H1 (cell line): ENCODE data around the gene ARHGEF18. TPM values are rescaled to one million over a fixed set of nuclear protein-coding genes. Genes with fewer than 3 reads are reported as not detected.
A peak's percentile ranks its signal among the peaks of the same experiment; 100 is the strongest.

Experiments used
- CTCF ChIA-PET: fragments of 300-600 bp; sonication (Branson Sonifier 250); formaldehyde crosslinking; loops from one replicate; lab custom pipeline; 2021; ENCODE audit not compliant: partially characterized antibody; lab: Charles Lee
- POLR2A ChIA-PET: fragments of 300-600 bp; sonication (Branson Sonifier 250); formaldehyde crosslinking; loops from one replicate; lab custom pipeline; 2021; ENCODE audit warnings: inconsistent platforms; ENCODE audit not compliant: partially characterized antibody; lab: Charles Lee
- DNase-seq, 2 experiments: peaks; one replicate each; pipeline versions ENCODE4 v3.0.0 to v3.0.0-alpha.2; 2010 to 2022; ENCODE audit warnings: low spot score in 2 of 2, low read depth in 1 of 2, mixed read lengths in 1 of 2
- FAIRE-seq: peaks from 2 replicates; lab custom pipeline; 2011; peaks lifted over from hg19 to GRCh38; lab: Jason Lieb, UNC
- H2AFZ ChIP-seq: 2 replicates; pipeline ENCODE4 v1.8.1; 2012; ENCODE audit warnings: low read length, inconsistent platforms
- H2AK5ac ChIP-seq: 2 replicates; pipeline ENCODE4 v1.6.1; 2013; ENCODE audit warnings: low read depth, low read length
- H2BK120ac ChIP-seq: replicated peaks from 2 replicates; pipeline ENCODE3; 2013; ENCODE audit warnings: low read depth, low read length, inconsistent platforms
- H2BK12ac ChIP-seq: 2 replicates; pipeline ENCODE4 v1.6.1; 2013; ENCODE audit warnings: low read depth, low read length
- H2BK15ac ChIP-seq: 2 replicates; pipeline ENCODE4 v1.6.1; 2013; ENCODE audit warnings: low read length
- H2BK20ac ChIP-seq: 2 replicates; pipeline ENCODE4 v1.6.1; 2013; ENCODE audit warnings: low read length
- H2BK5ac ChIP-seq: 2 replicates; pipeline ENCODE4 v1.6.1; 2013; ENCODE audit warnings: low read depth, low read length
- H3K14ac ChIP-seq: 2 replicates; pipeline ENCODE4 v1.6.1; 2013; ENCODE audit warnings: inconsistent platforms; ENCODE audit not compliant: insufficient read length
- H3K18ac ChIP-seq: 2 replicates; pipeline ENCODE4 v1.6.1; 2013; ENCODE audit warnings: low read length; ENCODE audit errors: extremely low read depth
- H3K23ac ChIP-seq: 2 replicates; pipeline ENCODE4 v1.6.1; 2013; ENCODE audit warnings: inconsistent platforms; ENCODE audit not compliant: insufficient read length
- H3K23me2 ChIP-seq: 2 replicates; pipeline ENCODE4 v1.6.1; 2013; ENCODE audit warnings: low read depth, low read length
- H3K27ac ChIP-seq: 2 replicates; pipeline ENCODE4 v1.6.1; 2011; ENCODE audit warnings: low read depth, low read length, inconsistent platforms
- H3K27me3 ChIP-seq, 4 experiments: replicated peaks in 1 of 4; 1 replicate in 1 of 4; 2 replicates in 3 of 4; pipeline versions ENCODE4 v1.6.1 to v1.8.1; 2011 to 2013; ENCODE audit warnings: low read length in 3 of 4, mild to moderate bottlenecking in 3 of 4, inconsistent platforms in 2 of 4, mixed read lengths in 2 of 4, moderate library complexity in 1 of 4; ENCODE audit not compliant: control insufficient read depth in 3 of 4, insufficient read depth in 3 of 4; ENCODE audit errors: extremely low read depth in 1 of 4
- H3K36me3 ChIP-seq, 4 experiments: 2 replicates each; pipeline versions ENCODE4 v1.6.1 to v1.8.1; 2011 to 2013; ENCODE audit warnings: mild to moderate bottlenecking in 4 of 4, low read length in 3 of 4, moderate library complexity in 2 of 4, control low read depth in 1 of 4, inconsistent platforms in 1 of 4; ENCODE audit not compliant: insufficient read depth in 4 of 4, control insufficient read depth in 2 of 4
- H3K4ac ChIP-seq: replicated peaks from 2 replicates; pipeline ENCODE3; 2013; ENCODE audit warnings: low read length, low read depth, mixed read lengths, inconsistent platforms; ENCODE audit not compliant: insufficient read length
- H3K4me1 ChIP-seq, 4 experiments: replicated peaks in 1 of 4; 1 replicate in 1 of 4; 2 replicates in 3 of 4; pipeline versions ENCODE4 v1.6.1 to v1.8.1; 2011 to 2013; ENCODE audit warnings: low read length in 3 of 4, inconsistent platforms in 2 of 4, mixed read lengths in 1 of 4; ENCODE audit not compliant: insufficient read depth in 4 of 4, control insufficient read depth in 3 of 4
- H3K4me2 ChIP-seq, 2 experiments: 2 replicates each; pipeline versions ENCODE4 v1.6.1 to v1.8.1; 2011 to 2013; ENCODE audit warnings: low read depth in 2 of 2, low read length in 2 of 2, control low read depth in 1 of 2, inconsistent platforms in 1 of 2, mild to moderate bottlenecking in 1 of 2; ENCODE audit not compliant: insufficient read depth in 1 of 2
- H3K4me3 ChIP-seq, 4 experiments: fragments of 200-600, 300-600 bp in 1 of 4; sonication (generic), shearing (Covaris generic), sonication (Bioruptor Twin) in 1 of 4; 2 replicates each; pipeline versions ENCODE4 v1.5.1 to v1.8.1; 2011 to 2016; ENCODE audit warnings: low read length in 4 of 4, low read depth in 3 of 4, control low read depth in 2 of 4, inconsistent platforms in 2 of 4, mild to moderate bottlenecking in 2 of 4, mixed read lengths in 1 of 4, moderate library complexity in 1 of 4; ENCODE audit not compliant: insufficient read depth in 2 of 4; ENCODE audit errors: extremely low read depth in 1 of 4
- H3K56ac ChIP-seq: replicated peaks from 2 replicates; pipeline ENCODE3; 2013; ENCODE audit warnings: low read depth, mild to moderate bottlenecking, mixed read lengths, low read length, inconsistent platforms; ENCODE audit not compliant: insufficient read length
- H3K79me1 ChIP-seq: 2 replicates; pipeline ENCODE4 v1.6.1; 2013; ENCODE audit warnings: low read depth, low read length, control low read depth
- H3K79me2 ChIP-seq, 2 experiments: 2 replicates each; pipeline versions ENCODE4 v1.6.1 to v1.8.1; 2012 to 2013; ENCODE audit warnings: low read length in 2 of 2, mild to moderate bottlenecking in 2 of 2, inconsistent platforms in 1 of 2; ENCODE audit not compliant: insufficient read depth in 2 of 2, control insufficient read depth in 1 of 2
- H3K9ac ChIP-seq, 4 experiments: replicated peaks in 1 of 4; 1 replicate in 1 of 4; 2 replicates in 3 of 4; pipeline versions ENCODE4 v1.6.1 to v1.8.1; 2011 to 2013; ENCODE audit warnings: low read depth in 3 of 4, low read length in 3 of 4, control low read depth in 2 of 4, mild to moderate bottlenecking in 2 of 4, moderate library complexity in 2 of 4, inconsistent platforms in 1 of 4; ENCODE audit errors: extremely low read depth in 1 of 4
- H3K9me3 ChIP-seq, 2 experiments: 2 replicates each; pipeline versions ENCODE4 v1.6.1 to v1.8.1; 2012 to 2013; ENCODE audit warnings: mild to moderate bottlenecking in 2 of 2, moderate library complexity in 2 of 2, control low read depth in 1 of 2, inconsistent platforms in 1 of 2, low read depth in 1 of 2, low read length in 1 of 2, mixed read lengths in 1 of 2; ENCODE audit not compliant: insufficient read depth in 2 of 2
- H4K20me1 ChIP-seq, 2 experiments: replicated peaks in 1 of 2; 2 replicates each; pipeline versions ENCODE3 to v1.8.1; 2011 to 2013; ENCODE audit warnings: inconsistent platforms in 2 of 2, low read length in 2 of 2, mild to moderate bottlenecking in 1 of 2; ENCODE audit not compliant: insufficient read depth in 2 of 2, control insufficient read depth in 1 of 2
- H4K5ac ChIP-seq: 2 replicates; pipeline ENCODE4 v1.6.1; 2013; ENCODE audit warnings: low read length, low read depth, mixed read lengths, inconsistent platforms; ENCODE audit not compliant: insufficient read length
- H4K8ac ChIP-seq: 2 replicates; pipeline ENCODE4 v1.8.0; 2013; ENCODE audit warnings: mild to moderate bottlenecking, moderate library complexity, low read length, inconsistent platforms; ENCODE audit not compliant: insufficient read depth; ENCODE audit errors: extremely low read depth
- H4K91ac ChIP-seq: replicated peaks from 2 replicates; pipeline ENCODE3; 2013; ENCODE audit warnings: low read length, mixed read lengths, inconsistent platforms; ENCODE audit not compliant: insufficient read length
- BACH1 ChIP-seq: IDR thresholded peaks from 2 replicates; pipeline ENCODE4 v1.6.1; 2012; ENCODE audit warnings: low read length, improper control_type of control experiment
- GTF2F1 ChIP-seq: IDR thresholded peaks from 2 replicates; pipeline ENCODE4 v1.6.1; 2012; ENCODE audit warnings: low read depth, low read length, improper control_type of control experiment, borderline replicate concordance
- JUN ChIP-seq: IDR thresholded peaks from 2 replicates; pipeline ENCODE4 v1.6.1; 2011; ENCODE audit warnings: low read depth, mild to moderate bottlenecking, improper control_type of control experiment, low read length
- POLR2A ChIP-seq, 2 experiments: IDR thresholded peaks; 1 replicate in 1 of 2; 2 replicates in 1 of 2; pipeline ENCODE4 v1.6.1; 2011; ENCODE audit warnings: low read depth in 2 of 2, low read length in 2 of 2, mild to moderate bottlenecking in 2 of 2; ENCODE audit errors: control extremely low read depth in 1 of 2
- RAD21 ChIP-seq, 2 experiments: IDR thresholded peaks in 1 of 2; conservative IDR thresholded peaks in 1 of 2; 2 replicates each; pipeline ENCODE4 v1.6.1; 2011; ENCODE audit warnings: low read depth in 2 of 2, low read length in 2 of 2, improper control_type of control experiment in 1 of 2, inconsistent platforms in 1 of 2, mild to moderate bottlenecking in 1 of 2, moderate library complexity in 1 of 2
- ZNF274 ChIP-seq: IDR thresholded peaks from 2 replicates; pipeline ENCODE4 v1.7.0; 2012; ENCODE audit warnings: low read length, borderline replicate concordance; ENCODE audit errors: extremely low read depth
- WGBS, 2 experiments: shearing (Covaris generic) in 1 of 2; methylation state at CpG; one replicate each; pipeline versions ENCODE4 v1.1.6 to v1.1.7; 2013 to 2015; ENCODE audit warnings: low lambda C conversion rate in 2 of 2, mixed read lengths in 2 of 2, inconsistent platforms in 1 of 2, low coverage in 1 of 2, missing lambda C conversion rate in 1 of 2; ENCODE audit not compliant: insufficient replicate concordance in 2 of 2, insufficient coverage in 1 of 2, insufficient read length in 1 of 2; ENCODE audit errors: extremely low coverage in 1 of 2, missing lambda C conversion rate in 1 of 2; 5-methylcytosine and 5-hydroxymethylcytosine counted together
- polyA plus RNA-seq, 7 experiments: library from polyadenylated mRNA; depleted of rRNA in 3 of 7; stranded (reverse) in 5 of 7; unstranded in 2 of 7; fragments of >200 nt in 5 of 7; fragments of 200-250 nt in 2 of 7; gene quantifications; 1 replicate in 5 of 7; 2 replicates in 1 of 7; 4 replicates in 1 of 7; pipeline versions ENCODE4 v1.2.1 to v1.2.3, GENCODE V29; 2011 to 2013; ENCODE audit warnings: missing spikeins in 2 of 7, mixed read lengths in 2 of 7
- total RNA-seq: library from RNA; stranded (reverse); fragmentation: NEBNext Ultra II Directional; extraction: Animal tissue kit (Norgen Biotek cat#: 25700); gene quantifications from 2 replicates; pipeline ENCODE4 v1.2.1, GENCODE V29; 2021
- TF ChIP-seq, protein P1 (sequence below), 3 experiments: IDR thresholded peaks; 1 replicate in 2 of 3; 2 replicates in 1 of 3; pipeline versions ENCODE4 v1.5.1 to v1.6.1; 2011; ENCODE audit warnings: low read length in 3 of 3, mild to moderate bottlenecking in 3 of 3, inconsistent platforms in 2 of 3, low read depth in 1 of 3, moderate library complexity in 1 of 3; ENCODE audit not compliant: insufficient read depth in 1 of 3; ENCODE audit errors: control extremely low read depth in 1 of 3
- TF ChIP-seq, protein P2 (sequence below): IDR thresholded peaks from 2 replicates; pipeline ENCODE4 v1.6.1; 2012; ENCODE audit warnings: inconsistent platforms

The ARHGEF18 gene
- total and polyA plus RNA-seq, 2 of the 8 experiments (the other 6 are each of a cell fraction or from before 2014, with no cell fraction given): 12.2 to 35.9 TPM

DNA sequence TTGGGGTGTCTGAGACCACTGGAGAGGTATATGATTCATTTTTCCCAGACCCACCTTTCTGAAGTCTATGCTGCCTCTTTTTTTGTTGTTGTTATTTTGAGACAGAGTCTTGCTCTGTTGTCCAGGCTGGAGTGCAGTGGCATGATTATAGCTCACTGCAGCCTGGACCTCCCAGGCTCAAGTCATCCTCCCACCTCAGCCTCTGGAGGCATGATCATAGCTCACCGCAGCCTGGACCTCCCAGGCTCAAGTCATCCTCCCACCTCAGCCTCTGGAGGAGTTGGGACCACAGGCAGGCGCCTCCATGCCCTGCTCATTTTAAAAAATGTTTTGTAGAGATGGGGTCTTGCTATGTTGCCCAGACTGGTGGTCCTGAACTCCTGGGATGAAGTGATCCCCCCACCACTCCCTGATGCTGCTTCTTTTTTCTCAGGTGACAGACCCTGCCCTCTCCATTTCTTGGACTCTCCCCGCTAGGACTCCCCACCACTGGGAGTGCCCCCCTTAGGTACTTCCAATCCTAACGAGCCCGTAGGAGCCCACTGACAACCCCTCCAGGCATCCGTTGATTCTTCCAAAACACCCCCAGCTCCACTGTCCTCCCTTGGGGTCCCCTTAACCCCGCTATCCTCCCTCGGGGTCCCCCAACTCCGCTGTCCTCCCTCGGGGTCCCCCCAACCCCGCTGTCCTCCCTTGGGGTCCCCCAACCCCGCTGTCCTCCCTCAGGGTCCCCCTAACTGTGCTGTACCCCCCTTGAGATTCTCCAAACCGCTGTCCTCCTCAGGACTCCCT lies 45.4 kb downstream of the ARHGEF18 start:
- H2BK15ac ChIP-seq: no peak overlapping the region
- peak overlapping the region; percentile 63 to 89 for H3K4me2 ChIP-seq
- no peaks in the 10 kb centered on the region for H3K9me3 ChIP-seq
- ChIA-PET CTCF (interaction anchor here (0.6 to 4.0 kb wide), 3 partner anchors 18 to 74 kb away, joined by 3 to 13 read pairs (median 4); no protein-coding TSS in a partner anchor), POLR2A (no interaction called here)
- no peak overlapping the region for H3K18ac ChIP-seq
- H2BK12ac ChIP-seq: no peak overlapping the region
- no peak overlapping the region for H2AFZ ChIP-seq
- no peaks in the 10 kb centered on the region for H3K36me3 ChIP-seq
- WGBS, 2 experiments: 65% methylated on average over 4 of the region's 13 CpGs; no CpG with 5 or more reads in 1 of the 2 experiments
- no peak overlapping the region for H3K14ac ChIP-seq
- H3K27ac ChIP-seq: no peak overlapping the region
- no peak overlapping the region for H4K91ac ChIP-seq
- DNase-seq (no peak), FAIRE-seq (no peak)
- H4K20me1 ChIP-seq: no peaks in the 10 kb centered on the region
- H2BK5ac ChIP-seq: no peak overlapping the region
- 0 out of 7 replicates have a peak, but pooled peaks cover 0 to 1% (median 0%) of the 10 kb centered on the region in 4 experiments for H3K27me3 ChIP-seq
- no peak overlapping the region for H3K4ac ChIP-seq
- H3K79me1 ChIP-seq: no peaks in the 10 kb centered on the region
- peak overlapping the region; percentile 91 to 96 (median 94) for H3K4me3 ChIP-seq
- H3K23me2 ChIP-seq: peaks cover 9% of the 10 kb centered on the region
- peak overlapping the region; percentile 43 for H4K8ac ChIP-seq
- peaks cover 0 to 8% (median 3%) of the 10 kb centered on the region in 4 experiments for H3K4me1 ChIP-seq
- H3K56ac ChIP-seq: no peak overlapping the region
- peak overlapping the region in 1 of 4 experiments; percentile 11; a peak in 2 of 7 replicates for H3K9ac ChIP-seq
- H3K79me2 ChIP-seq: peaks cover 4 to 33% of the 10 kb centered on the region in 2 experiments
- H3K23ac ChIP-seq: no peak overlapping the region
- H4K5ac ChIP-seq: peak overlapping the region; percentile 40
- no peak overlapping the region for H2BK20ac ChIP-seq
- no peak overlapping the region for H2BK120ac ChIP-seq
- no peak overlapping the region for H2AK5ac ChIP-seq
- no peak for TF ChIP-seq ZNF274
- TF ChIP-seq, protein P1, sequence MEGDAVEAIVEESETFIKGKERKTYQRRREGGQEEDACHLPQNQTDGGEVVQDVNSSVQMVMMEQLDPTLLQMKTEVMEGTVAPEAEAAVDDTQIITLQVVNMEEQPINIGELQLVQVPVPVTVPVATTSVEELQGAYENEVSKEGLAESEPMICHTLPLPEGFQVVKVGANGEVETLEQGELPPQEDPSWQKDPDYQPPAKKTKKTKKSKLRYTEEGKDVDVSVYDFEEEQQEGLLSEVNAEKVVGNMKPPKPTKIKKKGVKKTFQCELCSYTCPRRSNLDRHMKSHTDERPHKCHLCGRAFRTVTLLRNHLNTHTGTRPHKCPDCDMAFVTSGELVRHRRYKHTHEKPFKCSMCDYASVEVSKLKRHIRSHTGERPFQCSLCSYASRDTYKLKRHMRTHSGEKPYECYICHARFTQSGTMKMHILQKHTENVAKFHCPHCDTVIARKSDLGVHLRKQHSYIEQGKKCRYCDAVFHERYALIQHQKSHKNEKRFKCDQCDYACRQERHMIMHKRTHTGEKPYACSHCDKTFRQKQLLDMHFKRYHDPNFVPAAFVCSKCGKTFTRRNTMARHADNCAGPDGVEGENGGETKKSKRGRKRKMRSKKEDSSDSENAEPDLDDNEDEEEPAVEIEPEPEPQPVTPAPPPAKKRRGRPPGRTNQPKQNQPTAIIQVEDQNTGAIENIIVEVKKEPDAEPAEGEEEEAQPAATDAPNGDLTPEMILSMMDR (IDR thresholded peaks at IDR 0.05; ENCODE audit: control extremely low read depth in 1 of 3, insufficient read depth in 1 of 3, low read depth in 1 of 3, low read length in 3 of 3): no peak
- TF ChIP-seq BACH1: no peak
- TF ChIP-seq JUN: no peak
- TF ChIP-seq, protein P2, sequence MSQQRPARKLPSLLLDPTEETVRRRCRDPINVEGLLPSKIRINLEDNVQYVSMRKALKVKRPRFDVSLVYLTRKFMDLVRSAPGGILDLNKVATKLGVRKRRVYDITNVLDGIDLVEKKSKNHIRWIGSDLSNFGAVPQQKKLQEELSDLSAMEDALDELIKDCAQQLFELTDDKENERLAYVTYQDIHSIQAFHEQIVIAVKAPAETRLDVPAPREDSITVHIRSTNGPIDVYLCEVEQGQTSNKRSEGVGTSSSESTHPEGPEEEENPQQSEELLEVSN: no peak
- no peak for TF ChIP-seq RAD21 (IDR thresholded peaks at IDR 0.05 in 1 of 2, conservative IDR thresholded peaks at IDR 0.05 in 1 of 2; ENCODE audit: low read depth in 2 of 2, low read length in 2 of 2)
- TF ChIP-seq POLR2A (IDR thresholded peaks at IDR 0.05; ENCODE audit: control extremely low read depth in 1 of 2, low read depth in 2 of 2, low read length in 2 of 2): no peak
- TF ChIP-seq GTF2F1: no peak
